HG02981 (cell line): ENCODE measurements around the gene ADAMTS2.

Source experiments
- ATAC-seq: cut with Tn5 transposase; IDR thresholded peaks from one replicate; pipeline ENCODE4 v1.9.1; 2021; ENCODE audit warnings: mild to moderate bottlenecking, moderate library complexity; ENCODE audit not compliant: unreplicated experiment

ADAMTS2 gene

GRCh38 chr5:179313849-179314521 is 31.3 kb downstream of the ADAMTS2 start:
- ATAC-seq = no peak

DNA sequence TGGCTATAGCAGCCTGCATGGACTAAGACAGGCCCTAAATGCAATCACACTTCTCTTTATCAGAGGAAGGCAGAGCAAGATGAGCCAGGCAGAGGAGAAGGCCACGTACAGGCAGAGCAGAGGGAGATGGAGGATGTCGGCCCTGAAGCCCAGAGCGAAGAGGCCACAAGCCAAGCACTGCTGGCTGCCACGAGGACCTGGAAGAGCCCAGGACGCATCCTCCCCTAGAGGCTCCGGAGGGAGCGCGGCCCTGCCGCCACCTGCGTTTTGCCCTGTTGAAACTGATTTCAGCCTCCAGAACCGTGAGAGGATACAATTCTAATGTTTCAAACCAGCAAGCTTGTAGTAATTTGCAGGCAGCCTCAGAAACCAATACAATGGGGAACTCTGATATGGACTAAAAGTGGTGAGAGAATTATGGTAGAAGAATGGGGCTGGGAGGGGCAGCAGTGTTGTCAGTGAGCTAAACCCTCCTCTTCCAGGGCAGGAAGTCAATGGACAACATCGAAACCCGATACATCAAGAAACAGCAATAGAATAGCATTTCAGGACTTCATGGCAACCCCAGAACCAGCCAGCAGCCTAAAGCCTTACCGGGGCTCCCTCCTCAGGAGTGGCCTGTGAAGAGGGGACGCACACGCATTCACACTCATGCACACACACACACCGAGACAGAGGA is 32.6 kb downstream of the ADAMTS2 start:
- no peak for ATAC-seq

- ATAC-seq = no peak
These were observed 33.7 kb downstream of the ADAMTS2 start for GRCh38 chr5:179311581-179311980.

DNA sequence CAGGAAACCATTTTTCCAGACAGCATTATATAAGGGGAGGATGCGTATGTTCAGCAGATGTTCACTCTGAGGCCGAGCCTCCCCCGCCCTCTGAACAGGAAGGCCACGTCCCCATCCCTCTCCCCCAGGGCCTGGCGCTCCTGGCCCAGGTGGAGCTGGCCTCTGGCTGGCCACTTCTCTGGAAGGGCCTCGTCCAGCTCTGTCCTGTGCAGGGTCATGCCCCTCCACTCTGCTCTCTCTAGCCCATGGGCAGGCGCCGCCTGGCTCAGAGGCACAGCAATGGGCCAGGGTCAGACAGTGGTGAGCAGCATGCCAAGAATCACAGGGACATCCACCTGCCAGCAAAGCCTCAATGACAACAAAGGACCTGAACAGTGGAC is 34.2 kb downstream of the ADAMTS2 start:
- no peak for ATAC-seq

DNA sequence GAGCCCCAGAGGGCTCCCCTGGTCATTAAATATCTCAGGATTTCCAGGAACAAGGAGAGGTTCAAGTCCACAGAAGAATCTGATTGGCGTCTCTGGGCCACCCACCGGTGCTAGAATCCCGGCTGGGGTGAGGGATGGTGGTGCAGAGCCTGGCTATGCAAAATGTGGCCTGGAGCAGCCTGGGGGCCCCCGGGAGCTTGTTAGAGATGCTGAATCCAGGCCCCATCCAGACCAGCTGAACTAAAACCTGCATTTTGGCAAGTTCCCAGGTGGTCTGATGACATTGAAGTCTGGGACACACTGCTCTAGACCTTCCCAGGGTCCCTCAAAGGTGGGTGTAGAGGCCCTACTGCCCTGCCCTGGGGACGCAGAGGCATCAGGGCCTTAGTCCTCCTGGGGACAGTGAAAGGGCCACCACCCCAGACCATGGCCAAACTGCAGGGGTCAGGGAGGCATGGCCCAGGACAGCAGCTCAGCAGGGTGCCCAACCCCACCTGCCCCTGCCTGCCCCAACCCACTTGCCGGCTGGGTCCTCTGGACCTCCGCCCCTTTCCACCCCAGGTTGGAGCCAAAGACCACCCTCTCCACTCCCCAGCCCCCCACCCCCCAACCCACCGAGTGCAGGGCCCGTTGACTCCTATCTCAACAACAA is 34.7 kb downstream of the ADAMTS2 start:
- no peak for ATAC-seq

GRCh38 chr5:179309751-179310320 is 35.4 kb downstream of the ADAMTS2 start:
- ATAC-seq = no peak

DNA sequence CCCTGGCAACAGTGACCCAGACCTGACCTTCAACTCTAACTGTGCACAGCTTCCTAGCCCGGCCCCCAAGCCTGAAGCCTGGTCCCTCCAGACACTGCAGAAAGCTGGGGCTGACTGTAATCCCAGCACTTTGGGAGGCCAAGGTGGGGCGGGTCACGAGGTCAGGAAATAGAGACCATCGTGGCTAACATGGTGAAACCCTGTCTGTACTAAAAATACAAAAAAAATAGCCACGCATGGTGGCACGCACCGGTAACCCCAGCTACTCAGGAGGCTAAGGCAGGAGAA is 35.9 kb downstream of the ADAMTS2 start:
- no peak for ATAC-seq

- ATAC-seq = no peak
These were observed 36.5 kb downstream of the ADAMTS2 start for GRCh38 chr5:179308563-179309382.

DNA sequence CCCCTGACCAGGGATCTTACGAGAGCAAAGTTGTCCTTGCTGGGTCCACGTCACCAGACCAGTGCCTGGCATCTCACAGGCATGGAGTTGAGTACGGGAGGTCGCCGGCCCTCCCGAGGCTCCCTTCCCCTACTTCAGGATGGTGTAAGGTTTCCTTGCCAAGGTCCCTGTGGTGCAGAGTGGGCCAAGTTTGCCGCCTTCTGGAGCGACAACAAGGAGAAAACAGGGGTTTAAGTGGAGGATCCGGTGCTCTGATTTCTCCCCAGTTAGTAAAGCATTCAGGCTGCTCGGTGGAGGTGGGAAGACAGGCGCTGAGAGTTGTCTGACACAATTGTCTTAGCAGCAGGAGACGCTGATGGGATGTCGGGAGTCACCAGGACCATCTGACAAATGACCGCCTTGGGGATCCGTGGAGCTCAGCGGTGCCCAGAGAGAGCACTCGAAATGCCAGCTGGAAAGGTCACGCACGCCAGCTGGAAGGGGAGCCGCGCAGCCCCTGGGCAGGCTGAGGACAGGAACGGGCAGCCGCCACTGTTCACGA is 37.3 kb downstream of the ADAMTS2 start:
- ATAC-seq = no peak

- no peak for ATAC-seq
These were observed 38.1 kb downstream of the ADAMTS2 start for GRCh38 chr5:179307013-179307800.

GRCh38 chr5:179306191-179307012 is 38.9 kb downstream of the ADAMTS2 start:
- ATAC-seq = no peak

GRCh38 chr5:179304871-179305270 is 40.4 kb downstream of the ADAMTS2 start:
- no peak for ATAC-seq

- no peak for ATAC-seq
These were observed 40.8 kb downstream of the ADAMTS2 start for GRCh38 chr5:179304466-179304865.

DNA sequence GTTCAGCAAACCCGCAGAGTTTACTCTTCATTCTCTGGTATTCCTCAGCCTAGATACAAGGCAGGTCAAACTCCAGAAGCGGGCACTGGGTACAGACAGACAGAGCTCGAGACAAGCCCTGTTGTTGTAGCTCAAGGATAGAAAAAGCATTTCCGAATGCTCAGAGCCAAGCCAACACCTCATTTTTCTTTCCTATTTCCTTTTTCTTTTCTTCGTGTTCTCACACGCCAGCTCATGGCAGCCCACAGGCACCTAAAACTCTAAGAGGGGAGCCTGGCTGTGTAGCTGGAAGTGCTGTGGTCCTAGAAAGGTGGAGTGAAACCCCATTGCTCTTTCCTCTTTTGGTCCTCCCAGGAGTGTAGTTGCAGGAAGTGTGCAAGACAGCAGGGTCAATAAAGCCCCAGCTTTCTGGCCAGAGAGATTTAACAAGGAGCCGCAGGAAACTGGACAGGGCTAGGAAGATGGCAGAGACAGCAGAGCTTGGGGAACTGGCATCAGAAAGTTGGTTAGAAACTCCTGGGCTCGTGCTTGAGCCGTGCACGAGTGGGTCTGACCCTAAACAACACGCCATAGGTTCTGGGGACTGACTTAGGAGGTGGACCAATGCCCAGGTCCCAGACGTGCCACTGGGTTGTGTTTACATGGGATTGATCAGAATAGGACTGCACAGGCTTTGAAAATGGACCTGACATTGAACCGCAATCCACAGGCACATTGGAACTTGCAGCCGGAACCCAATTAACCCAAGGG is 41.6 kb downstream of the ADAMTS2 start:
- ATAC-seq = no peak

DNA sequence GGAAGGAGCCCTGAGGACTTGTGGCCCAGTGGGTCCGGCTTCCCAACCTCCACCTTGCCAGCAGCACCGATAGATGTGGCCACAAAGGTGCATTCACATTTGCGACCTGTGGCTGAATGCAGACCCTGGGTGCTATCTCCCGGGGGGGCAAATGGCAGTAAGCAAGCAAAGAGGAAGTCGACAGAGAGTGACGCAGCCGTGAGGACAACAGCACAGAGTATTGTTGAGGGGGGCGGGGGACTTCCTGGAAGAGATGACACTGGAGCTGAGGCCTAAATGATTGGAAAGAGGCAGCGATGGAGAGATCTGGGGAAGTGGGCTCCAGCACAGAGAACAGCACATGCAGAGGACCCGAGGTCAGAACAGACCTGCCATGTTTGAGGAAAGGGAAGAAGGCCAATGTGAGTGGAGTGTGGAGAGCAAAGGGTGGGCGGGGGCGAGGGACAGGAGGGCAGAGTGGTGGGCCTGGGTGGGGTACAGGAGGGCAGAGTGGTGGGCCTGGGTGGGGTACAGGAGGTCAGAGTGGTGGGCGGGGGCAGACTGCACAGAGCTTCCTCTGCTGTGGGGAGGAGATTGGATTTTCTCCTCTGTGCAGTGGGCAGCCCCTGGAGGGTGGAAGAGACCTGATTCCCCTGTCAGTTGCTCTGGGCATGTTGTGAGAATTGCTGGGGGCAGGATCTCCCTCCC is 42.6 kb downstream of the ADAMTS2 start:
- no peak for ATAC-seq

DNA sequence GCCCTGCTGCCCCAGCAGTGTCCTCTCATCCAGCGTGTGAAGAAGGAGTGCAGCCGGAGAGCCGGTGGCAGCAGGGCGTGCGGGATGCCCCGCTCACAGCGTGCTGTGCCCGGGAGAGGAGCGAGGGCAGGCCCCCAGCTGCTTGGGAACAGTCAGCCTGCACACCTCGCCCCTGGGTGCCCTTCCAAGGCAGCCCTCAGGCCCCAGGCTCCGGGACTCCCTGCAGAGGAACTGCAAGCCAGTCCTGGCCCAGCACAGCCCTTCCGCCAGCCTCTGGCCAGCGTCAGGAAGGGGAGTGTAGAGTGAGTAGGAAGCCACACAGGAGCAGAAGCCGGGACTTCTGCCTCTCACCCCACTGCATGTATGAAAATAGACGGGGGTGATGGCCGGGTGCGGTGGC is 43.5 kb downstream of the ADAMTS2 start:
- ATAC-seq = no peak

GRCh38 chr5:179301376-179301775 is 43.9 kb downstream of the ADAMTS2 start:
- no peak for ATAC-seq

GRCh38 chr5:179300581-179301180 is 44.6 kb downstream of the ADAMTS2 start:
- no peak for ATAC-seq
